SK-N-SH treated with all-trans-retinoic acid at 6 μM for 48 hours (cell line): Measurements from ENCODE around the gene INHBC.

Experiments
- ATAC-seq: fragments of 200-7000 bp; cut with Tn5 transposase; 3 replicates; pipeline ENCODE4 v1.9.1; 2020; ENCODE audit warnings: mild to moderate bottlenecking, moderate library complexity
- ARNTL ChIP-seq: fragments of 450-650 bp; formaldehyde crosslinking; IDR thresholded peaks from 2 replicates; pipeline ENCODE4 v1.5.0; 2020; ENCODE audit warnings: low read depth, mild to moderate bottlenecking, moderate library complexity, borderline replicate concordance
- BACH2 ChIP-seq: fragments of 250-450 bp; sonication (Bioruptor Pico); IDR thresholded peaks from 2 replicates; pipeline ENCODE4 v1.9.0; 2021; ENCODE audit warnings: mild to moderate bottlenecking, borderline replicate concordance
- ESRRG ChIP-seq: fragments of 250-450 bp; sonication (Bioruptor Pico); IDR thresholded peaks from 2 replicates; pipeline ENCODE4 v1.6.1; 2021; ENCODE audit warnings: mild to moderate bottlenecking
- GLIS3 ChIP-seq: fragments of 250-450 bp; sonication (Bioruptor Pico); IDR thresholded peaks from 2 replicates; pipeline ENCODE4 v1.5.0; 2020; ENCODE audit warnings: mild to moderate bottlenecking, moderate library complexity
- ISL1 ChIP-seq: fragments of 250-450 bp; sonication (Bioruptor Pico); IDR thresholded peaks from 2 replicates; pipeline ENCODE4 v2.1.2; 2022; ENCODE audit warnings: mild to moderate bottlenecking, moderate library complexity
- OSR1 ChIP-seq: fragments of 250-450 bp; sonication (Bioruptor Pico); IDR thresholded peaks from 2 replicates; pipeline ENCODE4 v1.8.0; 2022; ENCODE audit warnings: moderate library complexity, mild to moderate bottlenecking, inconsistent platforms
- PPARA ChIP-seq: fragments of 250-450 bp; sonication (Bioruptor Pico); IDR thresholded peaks from 2 replicates; pipeline ENCODE4 v1.5.0; 2020; ENCODE audit warnings: mild to moderate bottlenecking, borderline replicate concordance
- SNAI2 ChIP-seq: fragments of 250-450 bp; sonication (Bioruptor Pico); IDR thresholded peaks from 2 replicates; pipeline ENCODE4 v1.5.0; 2020; ENCODE audit warnings: mild to moderate bottlenecking, moderate library complexity
- TCF4 ChIP-seq: fragments of 250-450 bp; sonication (Bioruptor Pico); IDR thresholded peaks from 2 replicates; pipeline ENCODE4 v1.8.0; 2021; ENCODE audit warnings: mild to moderate bottlenecking, moderate library complexity, borderline replicate concordance
- TOX ChIP-seq: fragments of 250-450 bp; sonication (Bioruptor Pico); IDR thresholded peaks from 2 replicates; pipeline ENCODE4 v1.8.0; 2021; ENCODE audit warnings: mild to moderate bottlenecking, moderate library complexity, borderline replicate concordance
- ZC3H10 ChIP-seq: fragments of 250-450 bp; sonication (Bioruptor Pico); IDR thresholded peaks from 2 replicates; pipeline ENCODE4 v1.5.1; 2021; ENCODE audit warnings: mild to moderate bottlenecking, moderate library complexity
- ZFP3 ChIP-seq: fragments of 250-450 bp; sonication (Bioruptor Pico); IDR thresholded peaks from 2 replicates; pipeline ENCODE4 v1.5.0; 2020; ENCODE audit warnings: mild to moderate bottlenecking, moderate library complexity
- ZFP30 ChIP-seq: fragments of 450-650 bp; formaldehyde crosslinking; IDR thresholded peaks from 2 replicates; pipeline ENCODE4 v1.5.0; 2022; ENCODE audit warnings: mild to moderate bottlenecking, moderate library complexity
- ZNF565 ChIP-seq: fragments of 450-650 bp; formaldehyde crosslinking; conservative IDR thresholded peaks from 2 replicates; pipeline ENCODE4 v1.5.0; 2020; ENCODE audit warnings: low read depth, mild to moderate bottlenecking, moderate library complexity
- ZNF70 ChIP-seq: fragments of 450-650 bp; formaldehyde crosslinking; IDR thresholded peaks from 2 replicates; pipeline ENCODE4 v1.5.0; 2020; ENCODE audit warnings: mild to moderate bottlenecking, moderate library complexity
- ZNF8 ChIP-seq: fragments of 450-650 bp; formaldehyde crosslinking; IDR thresholded peaks from 2 replicates; pipeline ENCODE4 v1.5.0; 2020; ENCODE audit warnings: mild to moderate bottlenecking, moderate library complexity
- TF ChIP-seq, protein P1 (sequence below): fragments of 250-450 bp; sonication (Bioruptor Pico); IDR thresholded peaks from 2 replicates; pipeline ENCODE4 v1.5.1; 2020; ENCODE audit warnings: low read depth, mild to moderate bottlenecking, moderate library complexity
- TF ChIP-seq, protein P2 (sequence below): fragments of 250-450 bp; sonication (Bioruptor Pico); IDR thresholded peaks from 2 replicates; pipeline ENCODE4 v1.8.0; 2020; ENCODE audit warnings: mild to moderate bottlenecking, moderate library complexity, borderline replicate concordance
- TF ChIP-seq, protein P3 (sequence below): fragments of 250-450 bp; sonication (Bioruptor Pico); IDR thresholded peaks from 2 replicates; pipeline ENCODE4 v1.8.0; 2021; ENCODE audit warnings: low read depth, mild to moderate bottlenecking, moderate library complexity, borderline replicate concordance
- TF ChIP-seq, protein P4 (sequence below): fragments of 250-450 bp; sonication (Bioruptor Pico); IDR thresholded peaks from 2 replicates; pipeline ENCODE4 v1.5.0; 2020; ENCODE audit warnings: mild to moderate bottlenecking, moderate library complexity
- TF ChIP-seq, protein P5 (sequence below): fragments of 250-450 bp; sonication (Bioruptor Pico); IDR thresholded peaks from 2 replicates; pipeline ENCODE4 v1.5.1; 2021; ENCODE audit warnings: mild to moderate bottlenecking, moderate library complexity

The INHBC gene

DNA sequence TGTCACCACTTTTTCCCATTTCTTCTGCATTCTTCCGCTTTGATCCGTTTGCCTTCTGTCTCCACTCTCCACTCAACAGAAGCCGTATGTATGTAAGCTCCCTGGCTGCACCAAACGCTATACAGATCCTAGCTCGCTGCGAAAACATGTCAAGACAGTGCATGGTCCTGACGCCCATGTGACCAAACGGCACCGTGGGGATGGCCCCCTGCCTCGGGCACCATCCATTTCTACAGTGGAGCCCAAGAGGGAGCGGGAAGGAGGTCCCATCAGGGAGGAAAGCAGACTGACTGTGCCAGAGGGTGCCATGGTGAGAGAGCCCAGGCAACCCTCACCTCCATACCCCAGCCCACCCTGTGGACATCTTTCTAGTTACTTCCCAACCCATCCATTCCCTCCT, 33.3 kb downstream of the INHBC start:
- ATAC-seq: no peak
- TF ChIP-seq ISL1 (CRISPR knock-in tag) (no peak), TCF4 (CRISPR knock-in tag) (no peak), SNAI2 (CRISPR knock-in tag) (no peak), PPARA (CRISPR knock-in tag) (no peak), ZC3H10 (CRISPR knock-in tag) (no peak), ZNF565 (no peak), ESRRG (CRISPR knock-in tag) (no peak), ZNF8 (no peak), ARNTL (CRISPR knock-in tag) (no peak), BACH2 (no peak), GLIS3 (CRISPR knock-in tag) (no peak), OSR1 (CRISPR knock-in tag) (no peak), ZNF70 (CRISPR knock-in tag) (no peak), ZFP30 (CRISPR knock-in tag) (no peak), ZFP3 (CRISPR knock-in tag) (no peak)
- TF ChIP-seq, protein P1, sequence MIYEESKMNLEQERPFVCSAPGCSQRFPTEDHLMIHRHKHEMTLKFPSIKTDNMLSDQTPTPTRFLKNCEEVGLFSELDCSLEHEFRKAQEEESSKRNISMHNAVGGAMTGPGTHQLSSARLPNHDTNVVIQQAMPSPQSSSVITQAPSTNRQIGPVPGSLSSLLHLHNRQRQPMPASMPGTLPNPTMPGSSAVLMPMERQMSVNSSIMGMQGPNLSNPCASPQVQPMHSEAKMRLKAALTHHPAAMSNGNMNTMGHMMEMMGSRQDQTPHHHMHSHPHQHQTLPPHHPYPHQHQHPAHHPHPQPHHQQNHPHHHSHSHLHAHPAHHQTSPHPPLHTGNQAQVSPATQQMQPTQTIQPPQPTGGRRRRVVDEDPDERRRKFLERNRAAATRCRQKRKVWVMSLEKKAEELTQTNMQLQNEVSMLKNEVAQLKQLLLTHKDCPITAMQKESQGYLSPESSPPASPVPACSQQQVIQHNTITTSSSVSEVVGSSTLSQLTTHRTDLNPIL (CRISPR knock-in tag): no peak
- TF ChIP-seq, protein P2, sequence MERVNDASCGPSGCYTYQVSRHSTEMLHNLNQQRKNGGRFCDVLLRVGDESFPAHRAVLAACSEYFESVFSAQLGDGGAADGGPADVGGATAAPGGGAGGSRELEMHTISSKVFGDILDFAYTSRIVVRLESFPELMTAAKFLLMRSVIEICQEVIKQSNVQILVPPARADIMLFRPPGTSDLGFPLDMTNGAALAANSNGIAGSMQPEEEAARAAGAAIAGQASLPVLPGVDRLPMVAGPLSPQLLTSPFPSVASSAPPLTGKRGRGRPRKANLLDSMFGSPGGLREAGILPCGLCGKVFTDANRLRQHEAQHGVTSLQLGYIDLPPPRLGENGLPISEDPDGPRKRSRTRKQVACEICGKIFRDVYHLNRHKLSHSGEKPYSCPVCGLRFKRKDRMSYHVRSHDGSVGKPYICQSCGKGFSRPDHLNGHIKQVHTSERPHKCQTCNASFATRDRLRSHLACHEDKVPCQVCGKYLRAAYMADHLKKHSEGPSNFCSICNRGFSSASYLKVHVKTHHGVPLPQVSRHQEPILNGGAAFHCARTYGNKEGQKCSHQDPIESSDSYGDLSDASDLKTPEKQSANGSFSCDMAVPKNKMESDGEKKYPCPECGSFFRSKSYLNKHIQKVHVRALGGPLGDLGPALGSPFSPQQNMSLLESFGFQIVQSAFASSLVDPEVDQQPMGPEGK: no peak
- TF ChIP-seq, protein P3, sequence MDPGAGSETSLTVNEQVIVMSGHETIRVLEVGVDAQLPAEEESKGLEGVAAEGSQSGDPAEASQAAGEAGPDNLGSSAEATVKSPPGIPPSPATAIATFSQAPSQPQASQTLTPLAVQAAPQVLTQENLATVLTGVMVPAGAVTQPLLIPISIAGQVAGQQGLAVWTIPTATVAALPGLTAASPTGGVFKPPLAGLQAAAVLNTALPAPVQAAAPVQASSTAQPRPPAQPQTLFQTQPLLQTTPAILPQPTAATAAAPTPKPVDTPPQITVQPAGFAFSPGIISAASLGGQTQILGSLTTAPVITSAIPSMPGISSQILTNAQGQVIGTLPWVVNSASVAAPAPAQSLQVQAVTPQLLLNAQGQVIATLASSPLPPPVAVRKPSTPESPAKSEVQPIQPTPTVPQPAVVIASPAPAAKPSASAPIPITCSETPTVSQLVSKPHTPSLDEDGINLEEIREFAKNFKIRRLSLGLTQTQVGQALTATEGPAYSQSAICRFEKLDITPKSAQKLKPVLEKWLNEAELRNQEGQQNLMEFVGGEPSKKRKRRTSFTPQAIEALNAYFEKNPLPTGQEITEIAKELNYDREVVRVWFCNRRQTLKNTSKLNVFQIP (CRISPR knock-in tag): no peak
- TF ChIP-seq, protein P4, sequence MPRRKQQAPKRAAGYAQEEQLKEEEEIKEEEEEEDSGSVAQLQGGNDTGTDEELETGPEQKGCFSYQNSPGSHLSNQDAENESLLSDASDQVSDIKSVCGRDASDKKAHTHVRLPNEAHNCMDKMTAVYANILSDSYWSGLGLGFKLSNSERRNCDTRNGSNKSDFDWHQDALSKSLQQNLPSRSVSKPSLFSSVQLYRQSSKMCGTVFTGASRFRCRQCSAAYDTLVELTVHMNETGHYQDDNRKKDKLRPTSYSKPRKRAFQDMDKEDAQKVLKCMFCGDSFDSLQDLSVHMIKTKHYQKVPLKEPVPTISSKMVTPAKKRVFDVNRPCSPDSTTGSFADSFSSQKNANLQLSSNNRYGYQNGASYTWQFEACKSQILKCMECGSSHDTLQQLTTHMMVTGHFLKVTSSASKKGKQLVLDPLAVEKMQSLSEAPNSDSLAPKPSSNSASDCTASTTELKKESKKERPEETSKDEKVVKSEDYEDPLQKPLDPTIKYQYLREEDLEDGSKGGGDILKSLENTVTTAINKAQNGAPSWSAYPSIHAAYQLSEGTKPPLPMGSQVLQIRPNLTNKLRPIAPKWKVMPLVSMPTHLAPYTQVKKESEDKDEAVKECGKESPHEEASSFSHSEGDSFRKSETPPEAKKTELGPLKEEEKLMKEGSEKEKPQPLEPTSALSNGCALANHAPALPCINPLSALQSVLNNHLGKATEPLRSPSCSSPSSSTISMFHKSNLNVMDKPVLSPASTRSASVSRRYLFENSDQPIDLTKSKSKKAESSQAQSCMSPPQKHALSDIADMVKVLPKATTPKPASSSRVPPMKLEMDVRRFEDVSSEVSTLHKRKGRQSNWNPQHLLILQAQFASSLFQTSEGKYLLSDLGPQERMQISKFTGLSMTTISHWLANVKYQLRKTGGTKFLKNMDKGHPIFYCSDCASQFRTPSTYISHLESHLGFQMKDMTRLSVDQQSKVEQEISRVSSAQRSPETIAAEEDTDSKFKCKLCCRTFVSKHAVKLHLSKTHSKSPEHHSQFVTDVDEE (CRISPR knock-in tag): no peak
- TF ChIP-seq, protein P5, sequence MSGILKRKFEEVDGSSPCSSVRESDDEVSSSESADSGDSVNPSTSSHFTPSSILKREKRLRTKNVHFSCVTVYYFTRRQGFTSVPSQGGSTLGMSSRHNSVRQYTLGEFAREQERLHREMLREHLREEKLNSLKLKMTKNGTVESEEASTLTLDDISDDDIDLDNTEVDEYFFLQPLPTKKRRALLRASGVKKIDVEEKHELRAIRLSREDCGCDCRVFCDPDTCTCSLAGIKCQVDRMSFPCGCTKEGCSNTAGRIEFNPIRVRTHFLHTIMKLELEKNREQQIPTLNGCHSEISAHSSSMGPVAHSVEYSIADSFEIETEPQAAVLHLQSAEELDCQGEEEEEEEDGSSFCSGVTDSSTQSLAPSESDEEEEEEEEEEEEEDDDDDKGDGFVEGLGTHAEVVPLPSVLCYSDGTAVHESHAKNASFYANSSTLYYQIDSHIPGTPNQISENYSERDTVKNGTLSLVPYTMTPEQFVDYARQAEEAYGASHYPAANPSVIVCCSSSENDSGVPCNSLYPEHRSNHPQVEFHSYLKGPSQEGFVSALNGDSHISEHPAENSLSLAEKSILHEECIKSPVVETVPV (CRISPR knock-in tag): no peak

DNA sequence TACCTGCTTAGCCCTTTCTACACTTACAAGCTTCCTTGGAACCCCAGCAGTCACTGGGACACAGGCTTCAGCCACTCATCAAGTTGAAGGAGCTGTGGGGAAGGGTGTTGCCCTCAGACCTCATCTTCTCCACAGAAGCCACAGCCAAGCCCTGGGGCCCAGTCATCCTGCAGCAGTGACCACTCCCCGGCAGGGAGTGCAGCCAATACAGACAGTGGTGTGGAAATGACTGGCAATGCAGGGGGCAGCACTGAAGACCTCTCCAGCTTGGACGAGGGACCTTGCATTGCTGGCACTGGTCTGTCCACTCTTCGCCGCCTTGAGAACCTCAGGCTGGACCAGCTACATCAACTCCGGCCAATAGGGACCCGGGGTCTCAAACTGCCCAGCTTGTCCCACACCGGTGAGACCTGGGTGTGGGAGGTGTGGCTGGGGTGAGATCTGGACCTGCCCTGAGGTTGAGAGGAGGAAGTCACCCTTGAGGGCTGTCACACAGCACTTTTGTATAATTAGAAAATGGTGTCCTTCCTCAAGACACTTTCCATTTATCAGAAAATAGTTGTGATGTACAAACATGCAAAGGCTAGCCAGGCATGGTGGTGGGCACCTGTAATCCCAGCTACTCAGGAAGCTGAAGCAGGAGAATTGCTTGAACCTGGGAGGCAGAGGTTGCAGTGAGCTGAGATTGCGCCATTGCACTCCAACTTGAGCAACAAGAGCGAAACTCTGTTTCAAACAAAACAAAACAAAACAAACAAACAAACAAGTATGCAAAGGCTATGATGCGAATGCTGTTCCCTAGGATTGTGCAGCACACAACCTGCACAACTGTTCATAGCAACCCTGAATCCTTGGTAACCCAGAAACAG, 34.9 kb downstream of the INHBC start:
- TF ChIP-seq TCF4 (CRISPR knock-in tag) (no peak), ZNF8 (no peak), TOX (no peak), PPARA (CRISPR knock-in tag) (no peak), ZFP30 (CRISPR knock-in tag) (no peak), ZFP3 (CRISPR knock-in tag) (no peak)
- TF ChIP-seq, protein P1 (CRISPR knock-in tag): no peak
- TF ChIP-seq, protein P4 (CRISPR knock-in tag): no peak
- no peak for ATAC-seq
